ENCODE results near the gene SBF1.
"Not testable (repeated sequence)": the region's sequence is repeated elsewhere in the genome, so short reads cannot be mapped to it uniquely, and the experiment has no call there.

Gene SBF1

DNA sequence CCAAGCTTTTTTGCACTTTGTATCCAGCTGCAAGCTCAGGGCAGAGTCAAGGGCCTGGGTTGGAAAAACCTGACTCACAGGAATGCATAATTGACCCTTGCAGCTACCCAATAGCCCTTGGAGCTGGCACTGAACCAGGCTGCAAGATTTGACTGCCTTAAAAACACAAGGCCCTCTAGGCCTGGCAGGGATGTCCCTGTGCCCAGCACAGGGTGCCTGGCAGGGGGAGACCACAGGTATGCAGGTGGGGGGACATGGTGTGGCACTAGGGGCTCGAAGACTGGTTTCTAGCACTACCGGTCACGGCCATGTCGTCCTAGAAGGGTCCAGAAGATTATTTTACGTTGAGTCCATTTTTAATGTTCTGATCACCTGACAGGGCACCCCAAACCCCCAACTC lies 30.2 kb downstream of the SBF1 start:
- DNase-seq: no peak

DNA sequence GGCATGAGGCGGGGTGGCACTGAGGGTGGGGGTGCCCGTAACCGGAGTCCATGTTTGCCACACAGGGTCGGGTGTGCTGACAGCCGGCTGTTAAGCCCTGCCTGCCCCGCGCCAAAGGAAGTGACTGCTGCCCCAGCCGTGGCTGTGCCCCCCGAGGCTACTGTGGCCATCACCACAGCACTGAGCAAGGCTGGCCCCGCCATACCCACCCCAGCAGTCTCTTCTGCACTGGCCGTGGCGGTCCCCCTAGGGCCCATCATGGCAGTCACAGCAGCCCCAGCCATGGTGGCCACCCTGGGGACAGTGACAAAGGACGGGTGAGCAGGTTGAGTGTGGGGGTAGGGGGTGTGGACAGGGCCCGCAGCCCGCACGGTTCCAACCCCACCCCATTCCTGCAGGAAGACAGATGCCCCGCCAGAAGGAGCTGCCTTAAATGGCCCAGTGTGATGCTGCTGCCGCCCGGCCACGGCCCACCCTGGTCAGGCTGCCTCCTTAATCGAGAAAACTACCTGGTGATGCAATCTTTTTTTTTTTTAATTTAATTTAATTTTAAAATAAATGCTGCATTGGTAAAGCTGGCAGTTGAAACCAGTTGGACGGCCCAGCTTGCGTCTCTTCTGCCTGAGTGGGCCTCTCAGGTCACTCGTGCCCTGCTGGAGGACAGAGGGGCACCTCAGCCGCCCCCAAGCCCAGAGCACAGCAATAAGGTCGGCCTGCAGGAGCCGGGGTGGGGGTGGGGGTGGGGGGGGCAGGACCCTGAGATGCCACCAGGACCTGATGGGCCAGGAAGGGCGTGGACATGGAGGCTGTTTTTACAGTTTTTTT lies 30.8 kb downstream of the SBF1 start:
- no peak for DNase-seq

DNA sequence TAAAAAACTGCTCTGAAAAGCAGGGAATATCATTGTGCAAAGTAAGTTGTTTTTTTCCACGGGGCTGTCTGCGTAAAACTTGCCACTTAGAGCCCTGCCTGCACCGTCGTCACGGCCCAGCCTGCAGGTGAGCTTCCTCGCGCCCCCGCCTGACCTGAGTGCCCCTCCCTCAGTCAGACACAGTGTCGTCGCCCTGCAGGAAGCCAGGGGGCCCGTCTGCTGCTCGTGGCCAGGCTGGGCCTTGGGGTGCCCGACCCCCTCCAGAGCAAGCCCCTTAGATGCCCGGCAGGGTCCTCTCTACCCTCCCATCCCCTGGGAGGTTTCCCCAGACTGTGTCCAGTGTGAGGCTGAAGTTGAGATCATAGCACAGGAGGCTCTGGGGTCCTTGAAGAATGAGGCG lies 31.6 kb downstream of the SBF1 start:
- DNase-seq: no peak

DNA sequence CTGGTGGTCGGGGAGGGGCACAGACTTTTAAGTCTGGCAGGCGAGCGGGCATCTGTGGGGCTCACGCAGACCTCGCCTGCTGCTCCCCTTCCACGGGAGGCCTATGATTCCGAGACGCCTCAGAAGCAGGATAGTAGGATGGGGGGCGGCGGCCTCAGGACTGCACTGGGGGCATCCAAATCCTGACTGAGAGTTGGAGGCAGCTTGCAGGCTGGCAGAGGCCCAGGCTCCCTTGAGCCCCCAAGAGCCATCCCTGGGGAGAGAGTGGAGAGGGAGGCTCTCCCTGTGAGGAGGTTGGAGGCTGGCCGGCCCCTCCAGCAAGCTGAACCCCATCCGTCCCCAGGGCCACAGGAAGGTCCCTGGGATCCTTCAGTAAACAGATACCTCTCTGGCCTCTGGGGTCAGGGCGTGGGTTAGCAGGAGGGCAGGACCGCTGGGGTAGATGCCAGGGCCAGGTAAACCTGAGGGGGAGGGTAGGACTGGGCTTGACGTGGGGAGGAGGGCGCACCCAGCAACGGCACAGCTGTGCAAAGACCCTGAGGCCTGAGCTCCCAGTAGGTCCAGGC lies 33.3 kb downstream of the SBF1 start:
- DNase-seq: no peak

DNA sequence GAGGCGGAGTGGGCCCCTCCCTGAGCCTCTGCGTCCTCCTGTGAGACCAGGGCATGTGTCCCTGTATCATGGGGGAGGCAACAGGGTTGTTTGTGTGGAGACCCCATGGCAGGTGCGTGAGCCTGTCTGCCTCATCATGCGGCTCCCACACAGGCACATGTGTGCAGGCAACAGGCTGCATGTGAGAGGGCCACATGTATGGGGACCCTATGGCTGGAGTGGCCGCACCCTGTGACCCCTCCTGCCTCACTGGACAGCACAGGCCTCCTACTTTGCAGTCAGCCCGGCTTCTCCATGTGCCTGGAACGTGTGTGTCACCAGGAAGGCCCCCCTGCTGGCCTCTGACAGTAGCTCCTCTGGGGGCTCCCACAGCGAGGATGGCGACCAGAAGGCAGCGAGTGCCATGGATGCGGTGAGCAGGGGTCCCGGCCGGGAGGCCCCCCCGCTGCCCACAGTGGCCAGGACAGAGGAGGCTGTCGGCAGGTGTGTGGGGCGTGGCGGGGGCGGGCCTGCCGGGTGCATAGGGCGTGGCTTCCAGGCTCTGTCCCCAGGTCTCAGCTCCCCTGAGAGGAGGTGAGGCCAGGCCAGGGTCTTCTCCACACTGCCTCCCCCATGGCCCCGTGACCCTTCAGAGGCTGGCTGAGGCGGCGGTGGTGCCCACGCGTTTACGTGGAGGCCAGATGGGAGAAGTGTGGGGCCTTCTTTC lies 34.1 kb downstream of the SBF1 start:
- DNase-seq: no peak

DNA sequence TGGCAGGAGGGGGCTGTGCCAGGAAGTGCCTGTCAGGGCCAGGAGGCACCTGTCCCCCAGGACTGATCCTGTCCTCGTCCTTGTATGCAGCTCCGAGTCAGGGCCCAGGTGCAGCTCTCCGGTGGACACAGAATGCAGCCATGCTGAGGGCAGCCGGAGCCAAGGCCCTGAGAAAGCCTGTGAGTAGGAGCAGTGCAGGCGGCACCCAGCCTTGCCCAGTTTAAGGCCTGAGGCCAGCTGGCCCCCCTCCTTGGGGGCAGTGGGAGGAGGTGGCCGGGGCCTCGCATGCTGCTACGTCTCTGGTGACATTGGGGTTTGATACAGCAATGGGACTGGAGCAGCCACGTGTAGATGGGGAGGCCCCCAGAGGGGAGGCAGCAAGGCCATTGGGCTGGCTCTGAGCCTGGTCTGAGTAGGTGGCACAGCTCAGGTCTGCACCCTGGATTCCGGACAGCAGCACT lies 34.9 kb downstream of the SBF1 start:
- no peak for DNase-seq

DNA sequence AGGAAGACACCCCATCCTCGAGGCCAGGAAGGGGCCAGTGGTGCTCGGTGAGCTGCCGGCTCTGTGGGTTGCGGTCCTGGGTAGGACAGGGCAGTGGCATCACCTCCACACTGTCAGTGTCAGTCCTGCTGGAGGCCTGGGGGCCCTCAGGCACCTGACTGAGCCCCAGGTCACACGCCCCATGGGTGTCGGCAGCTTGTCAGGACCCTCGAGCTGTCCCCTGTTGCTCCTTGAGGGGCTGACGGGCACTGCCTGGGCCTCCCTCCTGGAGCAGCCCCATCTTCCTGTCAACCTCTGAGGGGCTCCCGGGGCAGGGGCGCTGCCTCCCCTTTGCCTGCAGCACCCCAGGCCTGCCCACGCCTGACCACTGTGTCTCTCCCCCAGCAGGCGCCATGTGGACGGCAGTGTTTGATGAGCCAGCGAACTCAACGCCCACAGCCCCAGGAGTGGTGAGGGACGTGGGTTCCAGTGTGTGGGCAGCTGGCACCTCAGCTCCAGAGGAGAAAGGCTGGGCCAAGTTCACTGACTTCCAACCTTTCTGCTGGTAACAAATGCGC lies 35.4 kb downstream of the SBF1 start:
- no peak for DNase-seq

DNA sequence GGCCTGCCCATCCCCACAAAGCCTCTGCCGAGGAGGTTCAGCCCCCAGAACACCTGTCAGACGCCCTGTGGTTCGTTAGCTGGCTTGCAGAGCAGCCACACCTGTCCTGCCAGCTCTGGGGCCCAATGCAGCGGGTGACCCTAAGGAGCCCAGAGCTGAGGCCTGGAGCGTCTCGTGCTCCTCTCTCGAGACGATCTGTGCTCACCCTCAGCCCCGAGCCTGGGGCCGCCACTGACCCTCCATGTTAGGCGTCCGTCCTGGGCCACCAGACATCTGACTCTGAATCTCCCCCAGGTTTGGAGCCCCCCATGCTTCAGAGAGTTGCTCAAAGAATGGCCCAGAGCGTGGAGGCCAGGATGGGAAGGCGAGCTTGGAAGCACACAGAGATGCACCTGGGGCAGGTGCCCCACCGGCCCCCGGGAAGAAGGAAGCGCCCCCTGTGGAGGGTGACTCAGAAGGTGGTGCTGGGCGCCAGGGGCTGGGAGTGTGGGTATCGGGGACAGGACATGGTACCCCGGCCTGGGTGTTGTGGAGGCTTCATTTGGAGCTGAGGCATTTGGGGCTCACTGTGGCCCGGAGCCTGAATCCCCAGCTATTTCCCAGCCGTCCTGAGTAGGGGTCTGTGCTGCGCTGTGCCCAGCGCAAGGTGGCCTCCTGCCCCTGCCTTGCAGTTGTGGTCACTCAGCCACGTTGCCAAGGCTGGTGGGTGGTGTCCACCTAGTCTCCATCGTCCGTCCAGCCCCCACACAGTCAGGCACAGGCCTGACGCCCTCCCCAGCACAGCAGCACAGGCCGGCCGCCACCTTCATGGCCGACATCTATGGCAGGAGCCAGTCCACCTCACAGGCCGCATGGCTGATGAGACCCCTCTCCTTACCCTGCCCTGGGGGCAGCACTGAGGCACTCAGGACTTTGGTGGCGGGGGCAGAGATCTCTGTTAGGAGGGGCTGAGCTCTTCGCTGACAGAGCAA lies 36.2 kb downstream of the SBF1 start:
- no peak for DNase-seq

DNA sequence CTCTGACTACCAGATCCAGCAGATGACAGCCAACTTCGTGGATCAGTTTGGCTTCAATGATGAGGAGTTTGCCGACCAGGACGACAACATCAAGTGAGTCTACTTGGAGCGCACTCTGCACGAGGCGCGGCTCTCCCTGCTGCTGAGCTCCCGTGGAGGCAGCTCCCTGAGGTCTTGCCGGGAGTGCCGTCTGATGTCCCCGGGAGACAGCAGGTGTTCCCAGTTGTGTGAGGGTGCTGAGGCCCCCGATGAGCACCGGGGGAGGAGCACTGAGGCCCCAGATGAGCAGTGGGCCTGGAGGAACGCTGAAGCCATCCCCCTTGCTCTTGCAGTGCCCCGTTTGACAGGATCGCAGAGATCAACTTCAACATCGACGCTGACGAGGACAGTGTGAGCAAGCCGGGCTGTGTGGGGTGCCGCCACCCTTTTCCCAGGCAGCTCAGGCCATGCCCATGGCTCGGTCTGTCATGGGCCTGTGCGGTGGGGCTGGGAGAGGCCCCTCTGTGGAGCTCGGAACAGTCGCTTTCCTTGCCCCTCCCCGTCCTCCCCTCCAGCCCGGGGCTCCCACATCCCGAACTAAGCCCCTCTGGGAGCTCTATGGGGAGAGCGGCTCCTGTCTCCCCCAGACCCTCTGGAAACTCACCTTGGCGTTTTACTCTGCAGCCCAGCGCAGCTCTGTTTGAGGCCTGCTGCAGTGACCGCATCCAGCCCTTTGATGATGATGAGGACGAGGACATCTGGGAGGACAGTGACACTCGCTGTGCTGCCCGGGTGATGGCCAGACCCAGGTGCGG lies 37.1 kb downstream of the SBF1 start:
- DNase-seq: no peak

DNA sequence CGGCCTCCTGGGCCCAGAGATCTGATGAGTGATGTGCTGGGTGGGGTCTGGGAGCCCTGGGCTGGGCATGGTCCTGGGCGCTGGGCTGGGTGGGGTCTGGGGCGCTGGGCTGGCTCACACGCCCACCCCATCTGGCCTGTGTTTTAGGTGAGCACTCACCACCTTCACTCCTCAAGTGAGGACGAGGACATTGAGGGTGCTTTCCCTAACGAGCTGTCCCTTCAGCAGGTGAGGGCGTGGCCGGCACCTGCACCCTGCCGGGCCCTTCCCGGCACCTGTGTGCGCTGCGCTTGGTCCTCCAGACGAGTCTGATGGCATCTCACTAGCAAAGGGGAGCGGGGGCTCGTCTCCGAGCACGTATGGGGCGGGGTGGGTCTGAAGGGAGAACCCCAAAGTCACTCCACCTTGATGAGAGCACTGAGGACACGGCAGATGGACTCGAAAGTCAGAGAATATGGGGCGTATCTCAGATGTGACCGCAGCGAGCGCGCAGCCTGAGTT lies 37.9 kb downstream of the SBF1 start:
- DNase-seq: no peak

DNA sequence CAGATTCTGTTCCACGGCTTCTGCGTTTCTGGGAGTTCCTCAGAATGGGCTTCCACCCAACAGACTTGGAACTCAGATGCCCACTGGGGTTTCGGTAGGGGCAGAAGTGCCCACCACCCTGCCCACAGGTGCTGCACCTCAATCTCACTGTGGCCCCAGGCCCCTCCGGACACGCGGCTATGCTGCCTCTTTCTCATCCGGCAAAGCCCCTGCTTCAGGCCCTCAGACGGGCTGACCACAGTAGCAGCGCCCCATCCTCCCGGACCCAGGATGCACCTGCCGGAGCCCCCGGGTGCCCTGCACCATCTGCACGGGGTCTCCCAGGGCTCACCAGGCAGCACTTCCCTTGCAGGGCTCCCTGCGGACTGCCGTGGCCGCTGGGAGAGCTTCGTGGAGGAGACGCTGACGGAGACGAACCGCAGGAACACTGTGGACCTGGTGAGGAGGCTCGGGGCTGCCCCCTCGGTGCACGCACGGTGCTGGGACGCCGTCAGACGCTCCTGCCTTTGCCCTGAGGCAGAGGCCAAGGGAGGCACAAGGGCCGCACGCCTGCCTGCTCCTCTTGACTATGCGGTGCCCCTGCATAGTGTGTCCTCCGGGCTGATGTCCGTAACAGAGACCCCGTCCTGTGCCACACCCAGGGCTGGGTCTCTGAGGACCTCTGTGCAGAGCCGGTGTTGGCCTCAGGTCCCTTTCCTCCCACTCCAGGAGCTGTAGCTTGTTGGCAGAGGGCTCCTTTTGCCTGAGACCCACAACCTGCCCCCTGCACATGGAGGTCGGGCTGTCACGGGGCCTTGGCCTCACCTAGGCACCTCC lies 38.6 kb downstream of the SBF1 start:
- no peak for DNase-seq

DNA sequence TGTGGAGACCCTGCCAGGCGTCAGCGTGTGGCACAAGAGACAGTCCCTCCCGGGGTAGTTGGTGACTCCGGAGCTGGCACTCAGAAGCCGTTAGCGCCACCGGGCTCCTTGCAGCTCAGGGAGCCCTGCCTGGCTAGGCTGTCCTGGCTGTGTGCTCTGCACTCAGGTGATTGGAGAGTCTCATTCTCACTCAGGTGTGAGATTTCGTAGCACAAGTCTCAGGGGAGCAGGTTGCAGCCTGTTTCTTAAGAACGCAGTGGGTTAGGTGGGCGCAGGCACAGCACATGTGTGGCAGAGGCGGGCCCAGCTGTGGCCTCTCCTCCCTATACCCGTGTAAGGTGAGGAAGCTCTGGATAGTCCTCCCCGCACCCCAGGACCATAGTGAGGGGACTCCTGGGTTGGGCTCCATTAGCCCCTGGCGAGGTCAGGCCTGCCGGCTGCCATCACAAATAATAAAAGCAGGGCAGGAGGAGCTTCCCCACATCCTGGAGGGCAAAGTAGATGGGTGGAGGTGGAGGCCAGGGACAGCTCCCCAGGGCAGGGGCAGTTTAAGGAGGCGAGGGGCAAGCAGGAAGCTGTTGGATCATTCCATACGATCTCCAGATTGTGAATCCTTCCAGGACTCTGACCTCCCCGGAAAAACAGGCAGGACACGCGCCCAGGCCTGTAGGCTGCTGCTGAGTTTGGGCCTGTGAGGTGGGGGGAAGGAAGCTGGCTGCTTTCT lies 39.4 kb downstream of the SBF1 start:
- no peak for DNase-seq

DNA sequence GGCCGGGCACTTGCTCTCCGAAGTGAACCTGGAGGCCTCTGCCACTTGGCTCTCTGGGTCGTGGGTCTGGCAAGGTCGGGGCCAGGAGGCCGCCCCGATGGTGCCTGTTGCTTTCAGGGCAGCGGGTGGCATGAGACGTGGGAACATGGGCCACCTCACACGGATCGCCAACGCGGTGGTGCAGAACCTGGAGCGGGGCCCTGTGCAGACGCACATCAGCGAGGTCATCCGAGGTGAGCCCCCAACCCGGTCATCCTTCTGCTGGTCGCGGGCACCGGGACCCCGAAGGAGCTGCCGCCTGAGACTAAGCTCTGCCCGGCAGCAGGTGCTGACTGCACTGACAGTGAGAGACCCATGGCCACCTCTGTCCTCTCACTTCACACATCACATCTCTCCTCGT lies 40.0 kb downstream of the SBF1 start:
- no peak for DNase-seq

DNA sequence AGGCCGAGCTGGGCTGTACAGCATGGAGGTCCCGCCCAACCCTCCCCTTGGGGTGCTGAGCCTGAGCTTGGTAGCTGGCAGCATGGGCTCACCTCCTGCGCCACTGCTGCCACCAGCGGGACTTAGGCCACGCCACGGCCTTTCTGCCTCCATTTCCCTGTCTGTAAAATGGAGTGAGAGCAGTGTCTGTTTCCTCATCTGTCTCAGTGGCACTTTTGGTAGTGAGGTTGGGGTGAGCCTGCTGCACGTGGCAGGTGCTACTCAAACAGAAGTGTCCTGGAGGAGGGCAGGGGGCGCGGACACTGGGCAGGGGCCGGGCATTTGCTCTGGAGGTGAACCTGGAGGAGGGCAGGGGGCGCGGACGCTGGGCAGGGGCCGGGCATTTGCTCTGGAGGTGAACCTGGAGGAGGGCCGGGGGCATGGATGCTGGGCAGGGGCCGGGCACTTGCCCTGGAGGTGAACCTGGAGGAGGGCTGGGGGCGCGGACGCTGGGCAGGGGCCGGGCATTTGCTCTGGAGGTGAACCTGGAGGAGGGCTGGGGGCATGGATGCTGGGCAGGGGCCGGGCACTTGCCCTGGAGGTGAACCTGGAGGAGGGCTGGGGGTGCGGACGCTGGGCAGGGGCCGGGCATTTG lies 41.8 kb downstream of the SBF1 start:
- not testable (repeated sequence) for DNase-seq

DNA sequence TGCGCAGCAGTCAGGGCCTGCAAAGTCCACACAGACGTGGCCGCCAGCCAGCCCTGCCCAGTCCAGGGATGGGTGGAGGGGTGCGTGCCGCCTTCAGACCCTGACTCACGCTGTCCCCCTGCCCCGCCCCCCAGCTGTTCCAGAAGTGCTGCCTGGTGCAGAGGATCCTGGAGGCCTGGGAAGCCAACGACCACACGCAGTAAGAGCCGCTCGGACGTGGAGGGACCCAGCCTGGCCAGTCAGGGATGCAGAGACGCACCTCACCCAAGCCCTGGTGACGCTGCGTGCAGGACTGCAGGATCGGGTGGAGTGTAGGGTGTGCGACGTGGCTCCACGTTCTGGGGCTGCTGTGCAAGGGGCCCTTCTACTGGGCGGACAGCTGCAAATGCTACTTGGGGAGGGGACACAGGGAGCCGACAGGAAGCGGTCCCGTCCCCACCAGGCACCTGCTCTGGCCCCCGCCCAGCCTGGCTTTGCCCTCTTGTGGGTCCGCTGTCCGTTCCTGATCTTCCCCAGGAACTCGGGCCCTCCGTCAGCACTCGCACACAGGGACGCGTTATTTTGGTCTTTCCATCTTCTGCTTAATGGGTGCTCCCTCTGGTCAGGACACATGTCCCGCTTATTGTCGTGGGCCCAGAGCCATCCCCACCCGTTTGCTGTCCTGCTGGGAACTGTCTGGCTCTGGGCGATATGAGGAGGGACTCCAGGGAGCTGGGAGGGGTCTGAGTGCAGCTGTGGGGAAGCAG lies 42.5 kb downstream of the SBF1 start:
- no peak for DNase-seq

DNA sequence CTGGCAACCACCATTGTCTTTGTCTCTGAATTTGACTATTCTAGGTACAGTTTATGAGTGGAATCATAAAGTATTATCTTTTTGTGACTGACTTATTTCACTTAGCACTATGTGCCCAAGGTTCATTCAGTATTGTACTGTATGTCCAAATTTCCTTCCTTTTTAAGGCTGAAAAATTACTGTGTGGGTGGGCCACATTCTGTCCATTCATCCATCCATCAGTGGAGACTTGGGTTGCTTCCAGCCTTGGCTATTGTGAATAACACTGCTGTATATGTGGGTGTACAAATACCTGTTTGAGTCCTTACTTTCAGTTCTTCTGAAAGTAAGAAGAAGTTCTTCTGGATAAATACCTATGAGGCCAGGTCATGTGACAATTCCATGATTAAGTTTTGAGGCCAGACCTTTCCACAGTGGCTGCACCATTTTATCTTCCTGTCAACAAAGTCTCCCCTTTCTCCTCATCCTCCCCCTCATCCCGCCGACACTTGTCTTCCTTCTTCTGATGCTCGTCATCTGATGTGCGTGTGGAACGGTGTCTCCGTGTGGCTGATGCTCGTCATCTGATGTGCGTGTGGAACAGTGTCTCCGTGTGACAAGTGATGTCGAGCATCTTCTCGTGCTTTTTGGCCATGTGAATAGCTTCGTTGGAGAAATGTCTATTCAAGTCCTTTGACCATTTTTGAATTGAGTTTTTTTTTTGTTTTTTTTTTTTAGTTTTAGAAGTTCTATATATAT lies 49.5 kb downstream of the SBF1 start:
- no peak for DNase-seq

DNA sequence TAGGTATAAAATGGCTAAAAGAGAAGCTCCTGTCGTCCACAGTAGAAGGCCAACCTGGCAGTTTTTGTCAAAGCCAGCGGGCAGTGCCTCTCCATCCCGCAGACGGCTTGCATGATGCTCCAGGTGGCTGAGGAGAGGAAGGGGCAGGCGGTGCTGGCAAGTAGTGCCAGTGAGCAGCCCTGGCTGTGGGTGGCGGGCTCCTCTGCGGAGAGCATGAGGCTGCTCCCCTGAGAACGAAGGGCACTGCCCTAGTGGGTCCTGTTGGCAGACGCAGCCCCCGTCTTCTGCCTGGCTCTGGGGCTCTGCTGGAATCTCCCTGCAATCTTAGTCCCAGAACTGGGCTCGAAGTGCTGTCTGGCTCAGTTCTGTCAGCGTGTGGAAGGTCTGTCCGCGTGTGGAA lies 50.9 kb downstream of the SBF1 start:
- DNase-seq: no peak
